GM18951 (cell line): ENCODE measurements around the gene GRM5.
"Not testable (repeated sequence)": the region's sequence is repeated elsewhere in the genome, so short reads cannot be mapped to it uniquely, and the experiment has no call there.

Experiments used
- POLR2A ChIP-seq: IDR thresholded peaks from 4 replicates; pipeline ENCODE4 v1.6.1; 2011; ENCODE audit warnings: mild to moderate bottlenecking; ENCODE audit not compliant: insufficient read length, insufficient read depth; ENCODE audit errors: extremely low read depth
- in situ Hi-C: fragments of 300-500 bp; cut with MboI; formaldehyde crosslinking; loops from one replicate; pipeline ENCODE4 v1.12.0; 2022; ENCODE audit warnings: low sequenced_read_pairs, mixed read lengths, inconsistent platforms; ENCODE audit not compliant: unreplicated experiment

The GRM5 gene

GRCh38 chr11:88909500-88909899 lies 156.3 kb downstream of the GRM5 start:
- in situ Hi-C loops: no loop called here
- TF ChIP-seq POLR2A: no peak

GRCh38 chr11:88901436-88901835 lies 164.3 kb downstream of the GRM5 start:
- in situ Hi-C loops: not testable (repeated sequence)

DNA sequence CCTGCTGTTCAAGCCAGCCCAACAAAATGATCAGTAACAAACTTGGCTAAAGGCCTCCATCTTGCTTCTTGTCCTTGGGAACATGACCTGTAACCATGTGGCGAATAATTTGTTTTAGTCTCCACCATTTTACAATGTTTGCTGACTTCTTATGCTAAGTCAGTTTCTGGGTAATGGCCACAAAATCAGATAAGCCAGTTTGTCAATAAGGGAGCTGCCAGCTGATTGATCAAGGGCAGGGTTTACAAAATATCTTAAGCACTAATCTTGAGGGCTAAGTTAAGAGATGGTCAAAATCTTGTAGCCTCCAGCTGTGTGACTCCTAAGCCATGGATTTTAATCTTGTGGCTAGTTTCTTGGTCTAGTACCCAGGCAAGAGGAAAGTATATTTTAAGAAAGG lies 176.9 kb downstream of the GRM5 start:
- in situ Hi-C loops: not testable (repeated sequence)

DNA sequence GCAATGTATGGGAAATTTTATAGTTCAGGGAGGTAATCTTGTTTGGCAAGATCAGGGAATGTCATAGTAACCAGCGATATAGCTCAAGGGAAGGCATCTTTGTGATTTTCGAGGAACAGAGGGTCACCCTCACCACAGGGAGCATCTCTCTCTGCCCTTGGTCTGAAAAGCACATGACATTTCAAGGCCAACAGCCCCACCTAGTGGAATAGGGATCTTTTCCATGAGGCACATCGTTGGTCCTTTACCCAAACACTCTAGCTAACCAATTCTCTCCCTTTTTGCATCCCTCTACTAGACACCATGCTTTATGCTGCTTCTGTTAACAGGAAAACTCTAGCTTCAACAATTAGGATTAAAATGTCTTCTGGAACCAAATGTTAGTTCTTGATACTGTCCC lies 179.0 kb downstream of the GRM5 start:
- no peak for TF ChIP-seq POLR2A
- in situ Hi-C loops: no loop called here

DNA sequence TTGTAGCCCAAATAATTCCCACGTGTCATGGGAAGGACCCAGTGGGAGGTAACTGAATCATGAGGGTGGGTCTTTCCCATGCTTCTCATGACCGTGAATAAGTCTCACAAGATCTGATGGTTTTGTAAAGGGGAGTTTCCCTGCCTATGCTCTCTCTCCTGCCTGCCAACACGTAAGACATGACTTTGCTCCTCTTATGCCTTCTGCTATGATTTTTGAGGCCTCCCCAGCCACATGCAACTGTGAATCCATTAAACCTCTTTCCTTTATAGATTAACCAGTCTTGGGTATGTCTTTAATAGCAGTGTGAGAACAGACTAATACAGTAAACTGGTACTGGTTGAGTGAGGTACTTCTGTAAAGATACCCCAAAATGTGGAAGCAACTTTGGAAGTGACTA lies 183.0 kb downstream of the GRM5 start:
- in situ Hi-C loops: not testable (repeated sequence)

DNA sequence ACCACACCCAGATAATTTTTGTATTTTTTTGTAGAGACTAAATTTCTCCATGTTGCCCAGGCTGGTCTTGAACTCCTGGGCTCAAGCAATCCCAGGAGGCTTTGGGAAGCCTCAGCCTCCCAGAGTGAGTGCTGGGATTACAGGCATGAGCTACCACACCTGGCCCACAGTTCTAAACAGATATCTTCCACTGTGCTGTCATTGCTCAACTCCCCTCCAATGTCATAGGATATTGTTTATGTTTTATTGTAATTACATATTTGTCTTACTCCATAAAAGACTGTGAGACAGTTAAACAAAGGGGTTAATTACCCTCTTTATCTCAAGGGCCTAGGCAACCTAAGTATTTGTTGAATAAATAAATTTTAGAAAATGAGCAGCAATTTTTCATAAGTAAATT lies 204.2 kb downstream of the GRM5 start:
- TF ChIP-seq POLR2A: no peak
- in situ Hi-C loops: no loop called here

GRCh38 chr11:88860431-88860830 lies 205.4 kb downstream of the GRM5 start:
- in situ Hi-C loops: not testable (repeated sequence)

DNA sequence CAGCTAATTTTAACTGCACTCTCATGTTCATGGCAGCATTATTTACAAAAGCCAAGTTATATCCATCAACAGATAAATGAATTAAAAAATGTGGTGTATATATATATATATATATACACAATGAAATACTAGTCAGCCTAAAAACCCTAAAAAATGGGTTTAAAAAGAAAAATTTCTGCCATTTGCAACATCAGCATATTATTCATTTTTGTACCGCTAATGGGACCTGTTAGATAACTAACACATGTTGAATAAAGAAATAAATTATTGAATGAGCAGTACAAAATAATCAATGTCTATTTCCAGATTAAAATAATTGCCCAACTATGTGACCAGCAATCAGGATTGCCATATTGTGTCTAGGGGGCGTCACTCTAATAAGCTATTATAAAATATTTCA lies 211.8 kb downstream of the GRM5 start:
- in situ Hi-C loops: not testable (repeated sequence)

GRCh38 chr11:88851547-88851946 lies 214.2 kb downstream of the GRM5 start:
- in situ Hi-C loops: not testable (repeated sequence)

DNA sequence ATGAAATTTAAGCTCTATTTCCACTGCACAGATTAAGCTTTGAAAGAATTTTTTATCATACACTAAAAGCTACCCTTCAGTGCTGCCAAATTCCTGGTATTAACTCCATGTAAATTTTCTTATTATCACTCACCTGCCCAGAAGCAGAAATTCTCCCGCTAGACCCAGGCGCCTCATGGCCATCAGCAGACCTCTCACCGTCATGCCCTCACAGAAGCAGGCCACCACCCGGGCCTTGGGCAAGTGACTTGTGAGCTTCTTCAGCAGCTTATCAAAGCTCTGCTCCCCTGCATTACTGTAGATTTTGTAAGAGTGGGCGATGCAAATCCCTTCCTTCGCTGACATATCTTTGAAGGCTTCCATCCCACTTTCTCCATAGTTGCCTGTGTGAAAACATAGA lies 216.0 kb downstream of the GRM5 start:
- in situ Hi-C loops: not testable (repeated sequence)

GRCh38 chr11:88849368-88849767 lies 216.4 kb downstream of the GRM5 start:
- no peak for TF ChIP-seq POLR2A
- in situ Hi-C loops: no loop called here

DNA sequence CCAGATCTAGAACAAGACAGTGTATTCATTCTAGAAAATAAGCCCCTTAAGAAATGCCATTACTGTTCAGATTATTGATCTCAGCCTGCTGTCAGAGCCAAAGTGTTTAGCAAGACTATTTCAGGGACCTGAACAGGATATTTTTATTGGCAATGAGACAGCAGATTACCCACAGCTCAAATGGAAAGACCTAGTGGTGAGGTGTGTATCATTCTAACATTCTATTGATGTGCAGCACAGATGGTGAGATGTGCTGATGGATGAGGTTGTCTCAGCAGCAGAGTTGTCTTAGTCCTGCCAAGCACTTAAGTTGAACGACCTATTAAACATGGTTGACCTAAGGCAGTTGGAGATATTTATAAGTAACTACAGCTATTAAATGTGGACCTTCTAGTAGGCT lies 219.5 kb downstream of the GRM5 start:
- in situ Hi-C loops: not testable (repeated sequence)

DNA sequence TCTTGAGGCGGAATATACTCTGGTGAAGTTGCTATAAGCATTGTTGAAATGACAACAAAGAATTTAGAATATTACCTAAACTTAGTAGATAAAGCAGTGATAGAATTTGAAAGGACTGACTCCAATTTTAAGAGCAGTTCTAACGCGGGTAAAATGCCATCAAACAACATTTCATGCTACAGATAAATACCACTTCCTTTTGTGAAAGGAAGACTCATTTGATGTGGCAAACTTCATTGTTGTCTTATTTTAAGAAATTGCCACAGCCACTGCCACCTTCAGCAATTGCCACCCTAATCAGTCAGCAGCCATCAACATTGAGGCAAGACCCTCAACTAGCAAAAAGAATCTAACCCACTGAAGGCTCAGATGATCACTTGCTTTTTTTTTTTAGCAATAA lies 220.8 kb downstream of the GRM5 start:
- in situ Hi-C loops: not testable (repeated sequence)

DNA sequence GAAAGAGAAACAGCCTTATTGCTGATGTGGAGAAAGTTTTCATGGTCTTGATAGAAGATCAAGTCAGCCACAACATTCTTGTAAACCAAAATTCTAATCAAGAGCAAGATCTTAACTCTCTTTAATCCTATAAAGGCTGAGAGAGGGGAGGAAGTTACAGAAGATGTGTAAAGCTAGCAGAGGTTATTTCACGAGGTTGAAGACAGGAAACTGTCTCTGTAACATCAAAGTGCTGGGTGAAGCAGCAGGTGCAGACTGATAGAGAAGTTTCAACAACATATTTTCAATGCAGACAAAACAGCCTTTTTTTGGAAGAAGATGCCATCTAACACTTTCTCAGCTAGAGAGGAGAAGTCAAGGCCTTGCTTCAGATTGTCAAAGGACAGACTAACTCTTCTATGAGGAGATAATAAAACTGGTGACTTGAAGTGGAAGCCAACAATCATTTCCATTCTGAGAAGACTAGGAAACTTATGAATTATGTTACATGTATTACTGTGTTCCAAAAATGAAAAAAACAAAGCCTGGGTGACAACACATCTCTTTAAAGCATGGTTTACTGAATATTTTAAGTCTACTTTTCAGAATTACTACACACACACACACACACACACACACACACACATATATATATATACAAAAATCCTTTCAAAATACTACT lies 221.9 kb downstream of the GRM5 start:
- in situ Hi-C loops: not testable (repeated sequence)

DNA sequence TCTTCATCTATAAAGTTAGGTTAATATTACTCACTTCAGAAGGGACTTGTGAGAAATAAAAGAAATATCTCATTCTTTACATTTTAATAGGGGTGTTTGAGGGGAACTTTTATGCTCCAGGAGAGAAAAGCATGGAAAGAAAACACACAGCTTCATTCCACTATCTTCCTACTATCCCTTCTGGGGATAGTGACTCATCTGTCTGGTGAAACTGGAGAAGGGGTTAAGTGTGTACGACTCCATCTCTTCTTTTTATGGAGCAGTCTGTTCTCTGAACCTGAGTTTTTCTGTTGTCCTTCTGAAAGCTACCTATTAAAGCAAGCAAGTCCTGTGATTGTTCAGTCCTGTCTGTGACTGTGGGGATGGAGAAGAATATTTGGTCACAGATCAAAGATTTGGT lies 227.6 kb downstream of the GRM5 start:
- in situ Hi-C loops: not testable (repeated sequence)

DNA sequence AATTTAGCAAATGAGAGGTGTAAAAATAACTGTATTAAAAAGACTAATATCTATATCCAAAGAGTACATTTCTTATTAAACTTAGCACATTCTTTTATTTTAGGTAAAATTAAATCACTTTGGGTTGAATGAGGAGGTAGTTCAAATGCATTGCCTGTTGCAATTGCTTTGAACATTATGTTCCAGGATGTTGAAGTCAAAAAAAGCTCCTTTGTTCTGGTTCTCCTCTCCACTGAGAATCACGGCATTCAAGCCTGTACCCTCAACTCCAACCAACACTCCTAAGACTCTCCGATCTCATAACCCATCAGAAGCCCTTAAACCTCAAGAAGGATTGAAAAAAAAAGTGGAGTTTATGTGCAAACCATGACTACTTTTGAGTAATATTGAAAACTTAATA lies 230.1 kb downstream of the GRM5 start:
- in situ Hi-C loops: not testable (repeated sequence)
